Fibroblast of peridontal ligament (primary cell): ENCODE measurements around the gene SLC29A3.
A peak's percentile ranks its signal among the peaks of the same experiment; 100 is the strongest.

ENCODE experiments used
- DNase-seq: peaks from one replicate; pipeline ENCODE4 v3.0.0-alpha.2; 2010; ENCODE audit errors: extremely low read depth

Gene SLC29A3

GRCh38 chr10:71369602-71370001, 50.5 kb downstream of the SLC29A3 start:
- DNase-seq = no peak

GRCh38 chr10:71370031-71370430, 51.0 kb downstream of the SLC29A3 start:
- no peak for DNase-seq

DNA sequence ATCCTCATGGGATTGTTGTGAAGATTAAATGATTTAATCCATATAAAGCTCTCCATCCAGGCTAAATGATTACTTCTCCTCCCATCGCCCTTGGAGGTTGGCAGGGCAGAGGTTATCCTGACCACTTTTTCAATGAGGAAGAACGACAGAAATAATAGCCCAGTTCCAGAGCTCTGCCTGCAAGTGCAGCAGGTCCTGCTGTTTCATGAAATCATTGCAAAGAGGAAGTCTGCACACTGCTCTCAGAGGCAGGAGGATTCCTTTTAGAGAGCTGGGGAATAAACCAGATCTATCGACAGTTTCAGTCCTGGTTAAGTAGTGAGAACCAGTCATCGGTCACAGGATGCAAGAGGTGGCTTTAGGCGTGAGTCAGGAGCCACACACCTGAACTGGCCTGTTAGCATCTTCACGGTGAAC, 52.7 kb downstream of the SLC29A3 start:
- DNase-seq = no peak

- no peak for DNase-seq
These were observed 53.9 kb downstream of the SLC29A3 start for GRCh38 chr10:71372882-71373495.

GRCh38 chr10:71374481-71375233, 55.6 kb downstream of the SLC29A3 start:
- DNase-seq = no peak

GRCh38 chr10:71375952-71376351, 56.9 kb downstream of the SLC29A3 start:
- no peak for DNase-seq

DNA sequence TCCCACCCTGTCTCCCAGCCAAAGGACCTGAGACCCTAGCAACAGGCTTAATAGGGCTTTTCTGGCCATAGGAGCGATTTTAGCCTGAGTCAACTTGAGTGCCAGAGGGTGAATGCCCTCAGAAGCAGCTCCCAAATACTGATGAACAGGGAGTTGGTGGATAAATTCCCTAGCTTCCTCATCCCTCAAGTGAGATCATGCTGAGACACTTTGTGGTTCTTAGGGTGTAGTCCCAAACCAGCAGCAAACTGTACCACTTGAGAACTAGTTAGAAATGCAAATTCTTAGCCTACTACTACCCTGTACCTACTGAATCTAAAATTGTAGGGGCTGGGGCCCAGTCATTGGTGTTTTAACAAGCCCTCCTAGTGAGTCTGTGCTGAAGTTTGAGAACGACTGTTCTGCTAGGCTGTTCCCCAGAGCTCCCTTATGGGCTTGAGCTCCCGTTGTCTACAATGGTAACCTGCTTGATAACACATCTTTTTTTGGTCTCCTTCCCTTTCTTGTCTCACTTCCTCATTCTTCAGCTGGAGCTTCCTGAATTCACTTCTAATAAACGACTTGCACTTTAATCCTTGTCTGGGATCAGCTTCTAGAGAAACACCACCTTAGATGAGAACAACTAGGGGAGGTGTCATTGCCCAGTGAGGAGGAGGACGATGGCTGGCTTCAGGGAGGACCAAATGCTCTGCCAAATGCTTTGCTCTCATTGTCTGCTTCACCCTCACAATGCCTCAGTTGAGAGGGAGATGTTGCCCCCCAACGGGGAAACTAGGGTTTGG, 59.5 kb downstream of the SLC29A3 start:
- DNase-seq = no peak

DNA sequence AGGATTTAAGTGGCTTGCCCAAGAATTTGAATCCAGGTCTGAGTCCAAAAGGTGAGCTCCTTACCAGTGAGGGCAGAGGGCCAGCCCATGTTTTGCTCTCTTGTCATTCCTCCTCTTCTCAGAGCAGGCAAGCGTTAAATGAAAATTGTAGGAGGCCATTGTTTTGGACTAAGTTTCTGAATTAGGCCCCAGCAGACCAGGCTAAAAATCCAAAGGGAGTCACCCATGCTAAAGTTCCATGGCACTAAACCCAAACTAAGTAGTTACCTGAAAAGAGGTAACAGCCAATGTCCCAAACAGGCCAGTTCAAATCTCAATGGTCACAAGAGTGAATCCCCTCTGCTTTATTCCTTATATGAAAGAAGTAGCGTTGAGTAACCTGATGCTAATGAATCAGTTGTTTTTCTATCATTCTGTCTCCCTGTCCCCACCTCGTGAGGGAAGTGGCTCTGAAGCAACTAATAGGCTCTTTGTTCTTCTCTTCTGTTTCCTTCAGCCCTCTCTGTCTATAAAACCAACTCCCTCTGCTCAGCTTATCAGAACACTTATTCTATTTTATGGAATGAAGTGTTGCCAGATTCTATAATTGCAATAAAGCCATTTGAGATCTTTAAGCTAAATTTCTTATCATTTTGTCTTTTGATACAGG, 60.2 kb downstream of the SLC29A3 start:
- no peak for DNase-seq

DNA sequence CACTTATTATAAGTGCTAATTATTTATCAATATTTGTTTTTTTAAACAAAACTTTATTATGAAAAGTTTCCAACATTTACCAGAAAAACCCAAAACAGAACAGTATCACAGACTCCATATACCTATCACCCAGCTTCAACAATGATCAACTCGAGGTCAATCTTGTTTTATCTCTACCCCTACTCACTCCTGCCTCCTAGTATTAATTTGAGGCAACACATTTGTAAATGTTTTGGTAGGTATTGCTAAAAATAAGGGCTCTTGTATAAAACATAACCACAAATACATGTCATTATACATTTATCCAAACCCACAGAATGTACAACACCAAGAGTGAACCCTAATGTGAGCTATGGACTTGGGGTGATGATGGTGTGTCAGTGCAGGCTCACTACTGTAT, 61.8 kb downstream of the SLC29A3 start:
- no peak for DNase-seq

DNA sequence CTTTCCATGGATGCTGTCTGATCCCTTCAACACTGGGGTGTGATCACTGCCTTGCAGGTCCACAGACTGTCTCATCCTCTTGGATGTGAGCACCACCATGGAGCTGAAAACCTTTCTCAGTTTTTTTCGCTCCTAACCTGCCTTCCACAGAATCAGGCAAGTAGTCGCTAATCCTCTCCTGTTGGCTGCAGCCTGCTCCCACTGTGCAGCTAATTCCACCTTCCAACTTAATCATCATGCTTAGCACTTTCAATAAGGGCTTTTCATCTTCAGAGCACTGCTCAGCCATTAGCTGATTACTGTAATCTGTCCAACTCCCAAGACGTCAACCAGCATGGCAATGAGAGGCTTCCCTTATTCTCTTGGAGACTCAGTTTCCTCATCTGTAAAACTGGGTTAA, 62.6 kb downstream of the SLC29A3 start:
- DNase-seq = no peak

GRCh38 chr10:71382028-71382427, 63.0 kb downstream of the SLC29A3 start:
- no peak for DNase-seq

GRCh38 chr10:71382757-71383156, 63.7 kb downstream of the SLC29A3 start:
- peak; percentile 49 for DNase-seq

DNA sequence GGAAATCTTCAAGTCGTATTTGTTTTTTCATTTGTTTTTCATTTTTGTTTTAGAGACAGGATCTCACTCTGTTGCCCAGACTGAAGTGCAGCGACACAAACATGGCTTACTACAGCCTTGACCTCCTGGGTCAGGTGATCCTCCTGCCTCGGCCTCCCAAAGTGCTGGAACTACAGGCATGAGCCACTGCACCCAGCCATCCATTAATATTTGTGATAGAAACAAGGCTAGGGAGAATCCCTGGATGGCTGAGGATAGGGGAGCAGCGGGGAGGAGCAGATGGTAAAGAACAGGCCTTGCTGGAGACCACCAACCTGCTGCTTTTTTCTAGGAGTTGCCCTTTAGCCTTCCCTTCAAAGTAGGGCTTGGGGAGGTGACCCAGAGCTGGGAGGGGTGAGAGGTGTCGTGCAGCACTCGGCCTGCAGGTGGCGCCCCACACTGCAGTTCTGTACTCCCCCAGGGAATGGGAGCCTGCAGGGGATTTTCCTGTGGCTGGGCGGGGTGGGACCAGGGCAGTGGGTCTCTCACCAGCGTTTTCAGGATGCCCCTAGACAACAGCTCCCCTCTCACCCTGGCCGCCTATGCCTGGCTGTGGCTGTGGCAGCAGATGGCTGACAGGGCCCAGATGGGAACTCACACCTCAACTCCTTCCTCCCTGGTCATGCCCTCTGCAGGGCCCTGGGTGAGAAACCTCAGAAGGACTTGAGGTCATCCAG, 65.1 kb downstream of the SLC29A3 start:
- DNase-seq = peak; percentile 14

- no peak for DNase-seq
These were observed 69.1 kb downstream of the SLC29A3 start for GRCh38 chr10:71388171-71388570.

DNA sequence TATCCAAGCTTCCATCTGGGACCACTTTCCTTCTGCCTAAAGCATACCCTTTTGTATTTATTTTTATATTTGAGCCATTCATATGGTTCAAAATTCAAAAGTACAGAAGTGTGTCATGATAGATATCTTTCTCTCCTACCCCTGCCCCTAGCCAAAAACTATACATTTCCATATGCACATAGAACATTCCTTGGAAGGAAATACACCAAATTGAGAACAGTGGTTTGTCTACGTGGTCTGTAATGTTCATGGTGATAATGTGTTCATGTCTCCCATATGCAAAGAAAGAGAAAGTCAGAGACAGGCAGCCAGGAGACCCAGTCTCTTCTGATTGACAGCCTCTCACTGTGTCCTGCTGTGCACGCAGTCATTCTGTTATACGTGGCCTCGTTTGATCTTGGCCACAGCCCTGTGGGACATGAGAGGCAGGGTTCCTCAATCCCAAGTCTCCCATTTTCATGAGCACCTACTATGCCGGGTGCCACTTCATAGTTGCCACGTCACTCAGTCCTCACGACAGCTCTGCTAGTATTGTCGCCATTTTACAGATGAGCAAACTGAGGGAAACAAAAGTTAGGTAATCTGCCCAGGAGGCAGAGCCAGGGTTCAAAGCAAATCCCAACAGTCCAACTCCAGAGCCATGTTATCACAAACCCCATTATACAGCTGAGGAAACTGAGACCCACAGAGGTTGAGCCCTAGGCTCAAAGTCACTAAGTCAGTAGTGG, 69.7 kb downstream of the SLC29A3 start:
- no peak for DNase-seq

GRCh38 chr10:71389768-71390460, 70.9 kb downstream of the SLC29A3 start:
- no peak for DNase-seq

- DNase-seq = no peak
These were observed 71.4 kb downstream of the SLC29A3 start for GRCh38 chr10:71390461-71390835.

DNA sequence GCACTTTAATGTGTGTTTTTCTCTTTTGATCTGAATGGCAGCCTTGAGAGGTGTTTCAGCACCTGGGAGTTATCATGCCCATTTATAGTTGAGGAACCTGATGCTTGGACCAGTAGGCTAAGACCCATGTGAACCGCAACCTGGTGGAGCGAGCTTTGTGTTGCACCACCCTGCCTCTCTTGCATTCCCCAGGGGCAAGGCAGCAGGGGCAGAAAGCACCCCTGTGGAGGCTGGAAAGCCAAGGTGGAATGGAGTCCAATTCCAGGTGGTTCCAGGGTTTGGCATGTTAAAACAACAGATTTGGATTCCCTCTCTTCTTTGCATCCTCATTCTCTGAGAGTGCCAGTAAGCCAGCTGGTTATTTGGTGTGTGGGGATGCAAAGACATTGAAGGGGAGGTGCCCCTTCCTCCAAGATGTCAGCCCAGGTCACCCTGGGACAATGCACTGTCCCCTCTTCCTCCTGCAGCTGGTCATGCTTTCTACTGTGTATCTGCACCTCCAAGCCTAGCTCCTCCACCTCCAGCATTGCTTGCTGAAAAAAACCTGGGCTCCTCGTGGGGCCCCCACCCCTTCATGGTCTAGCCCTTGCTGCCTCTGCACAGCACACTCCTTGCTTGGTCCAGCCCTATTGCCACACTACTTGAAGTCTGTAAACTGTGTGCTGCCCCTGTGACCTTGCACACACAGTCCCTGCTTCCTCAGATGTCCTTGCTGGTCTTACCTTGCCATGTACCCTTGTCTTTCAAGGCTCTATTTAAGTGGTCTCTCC, 72.0 kb downstream of the SLC29A3 start:
- no peak for DNase-seq

DNA sequence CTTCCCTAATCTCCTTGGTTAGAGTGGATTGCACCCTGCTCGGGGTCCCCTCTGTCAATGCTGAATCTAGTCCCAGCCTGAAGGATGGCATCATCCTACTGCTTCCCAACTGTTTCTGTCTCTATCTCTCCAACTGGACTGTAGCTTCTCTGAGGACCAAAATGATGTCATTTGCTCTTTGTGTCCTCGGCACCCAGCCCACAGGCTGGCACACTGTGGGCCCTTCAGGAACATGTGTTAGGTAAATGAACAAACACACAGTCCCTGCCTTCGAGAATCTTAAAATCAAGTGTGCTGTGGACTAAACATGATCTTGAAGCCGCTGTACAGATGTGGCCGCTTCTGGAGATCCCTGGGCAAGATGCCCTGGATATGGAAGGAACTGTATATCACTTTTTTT, 72.6 kb downstream of the SLC29A3 start:
- no peak for DNase-seq

GRCh38 chr10:71392292-71392691, 73.2 kb downstream of the SLC29A3 start:
- DNase-seq = no peak
